ENCODE data around the gene AP2B1.

Gene AP2B1

GRCh38 chr17:35588196-35588920, 1.2 kb downstream of the AP2B1 start:
- no peak for TF ChIP-seq FOXM1 (IDR thresholded peaks at IDR 0.05; ENCODE audit: borderline replicate concordance, low read depth)
- no peak for TF ChIP-seq TAF1 (IDR thresholded peaks at IDR 0.05; ENCODE audit: low read depth)
- no peak for TF ChIP-seq TEAD4 (IDR thresholded peaks at IDR 0.05)
- TF ChIP-seq REST (IDR thresholded peaks at IDR 0.05; ENCODE audit: low read depth) = no peak
- no peak for TF ChIP-seq EP300 (IDR thresholded peaks at IDR 0.05; ENCODE audit: borderline replicate concordance)
- no peak for TF ChIP-seq CEBPB (IDR thresholded peaks at IDR 0.05)
- TF ChIP-seq USF1 (IDR thresholded peaks at IDR 0.05) = no peak
- no peak for TF ChIP-seq EGR1 (IDR thresholded peaks at IDR 0.05)

GRCh38 chr17:35596072-35596471, 8.9 kb downstream of the AP2B1 start:
- TF ChIP-seq CREB1 (IDR thresholded peaks at IDR 0.05; ENCODE audit: low read depth) = no peak
- TF ChIP-seq NFIC (IDR thresholded peaks at IDR 0.05) = no peak
- TF ChIP-seq REST (IDR thresholded peaks at IDR 0.05; ENCODE audit: low read depth) = no peak
- TF ChIP-seq MAX (IDR thresholded peaks at IDR 0.05) = no peak
- no peak for TF ChIP-seq TCF12 (IDR thresholded peaks at IDR 0.05; ENCODE audit: low read depth)
- TF ChIP-seq EP300 (IDR thresholded peaks at IDR 0.05; ENCODE audit: borderline replicate concordance) = no peak
- TF ChIP-seq YY1 (IDR thresholded peaks at IDR 0.05; ENCODE audit: low read depth) = no peak
- no peak for TF ChIP-seq TAF1 (IDR thresholded peaks at IDR 0.05; ENCODE audit: low read depth)
- TF ChIP-seq TEAD4 (IDR thresholded peaks at IDR 0.05) = no peak
- no peak for TF ChIP-seq ZBTB7A (IDR thresholded peaks at IDR 0.05; ENCODE audit: low read depth)
- no peak for TF ChIP-seq FOXM1 (IDR thresholded peaks at IDR 0.05; ENCODE audit: borderline replicate concordance, low read depth)
- no peak for TF ChIP-seq CEBPB (IDR thresholded peaks at IDR 0.05)
- no peak for TF ChIP-seq RAD21 (IDR thresholded peaks at IDR 0.05; ENCODE audit: low read depth)
- no peak for TF ChIP-seq USF1 (IDR thresholded peaks at IDR 0.05)
- TF ChIP-seq EGR1 (IDR thresholded peaks at IDR 0.05) = no peak

DNA sequence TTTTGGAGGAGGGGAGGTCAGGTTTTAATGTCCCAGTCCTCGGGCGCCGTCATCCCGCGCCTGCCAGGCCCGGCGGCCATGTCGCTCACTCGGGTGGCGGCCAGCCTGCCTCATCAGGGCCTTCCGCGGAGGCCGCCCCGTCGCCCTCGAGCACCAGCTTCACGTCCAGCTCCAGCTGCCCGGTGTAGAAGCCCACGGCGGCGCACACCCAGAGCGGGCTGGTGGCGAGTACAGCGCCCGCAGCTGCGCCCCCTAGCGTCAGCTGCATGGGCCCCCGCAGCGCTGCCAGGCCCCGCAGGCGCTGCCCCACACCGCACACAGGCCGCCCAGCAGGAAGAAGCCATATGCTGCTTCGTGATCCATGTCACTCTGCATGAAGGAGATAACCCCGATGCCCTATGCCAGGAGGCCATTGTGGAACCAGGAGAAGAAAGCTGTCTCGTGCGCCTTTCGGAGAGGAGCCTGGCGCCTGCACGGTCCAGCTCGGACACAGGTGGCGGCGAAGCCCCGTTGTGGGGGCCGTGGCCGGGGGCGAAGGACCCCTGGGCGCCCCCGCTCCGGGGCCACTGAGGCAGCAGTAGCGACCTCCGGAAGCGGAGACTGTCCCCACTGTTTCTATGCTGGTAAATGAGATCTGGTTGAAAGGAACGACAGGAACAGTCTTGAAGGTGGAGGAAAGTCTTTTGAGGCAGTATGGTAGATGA, 9.6 kb downstream of the AP2B1 start:
- TF ChIP-seq USF1 (IDR thresholded peaks at IDR 0.05) (no peak), TAF1 (IDR thresholded peaks at IDR 0.05; ENCODE audit: low read depth) (no peak), MAX (IDR thresholded peaks at IDR 0.05) (no peak), EGR1 (IDR thresholded peaks at IDR 0.05) (no peak), TEAD4 (IDR thresholded peaks at IDR 0.05) (no peak), RAD21 (IDR thresholded peaks at IDR 0.05; ENCODE audit: low read depth) (no peak), FOXM1 (IDR thresholded peaks at IDR 0.05; ENCODE audit: borderline replicate concordance, low read depth) (no peak), EP300 (IDR thresholded peaks at IDR 0.05; ENCODE audit: borderline replicate concordance) (no peak), REST (IDR thresholded peaks at IDR 0.05; ENCODE audit: low read depth) (no peak), CREB1 (IDR thresholded peaks at IDR 0.05; ENCODE audit: low read depth) (no peak), ZBTB7A (IDR thresholded peaks at IDR 0.05; ENCODE audit: low read depth) (no peak), TCF12 (IDR thresholded peaks at IDR 0.05; ENCODE audit: low read depth) (no peak), NFIC (IDR thresholded peaks at IDR 0.05) (no peak), CEBPB (IDR thresholded peaks at IDR 0.05) (no peak), YY1 (IDR thresholded peaks at IDR 0.05; ENCODE audit: low read depth) (no peak)

All from Ishikawa (cell line).